H9 (cell line): Measurements from ENCODE around the gene CLEC11A. TPM values are rescaled to one million over a fixed set of nuclear protein-coding genes. Genes with fewer than 3 reads are reported as not detected.

ENCODE experiments used
- DNase-seq: peaks from one replicate; pipeline ENCODE4 v3.0.0-alpha.2; 2017
- H2AFZ ChIP-seq: one replicate; pipeline ENCODE4 v1.6.1; 2013; ENCODE audit warnings: mild to moderate bottlenecking, low read length, control low read depth, moderate library complexity
- H2AK5ac ChIP-seq: 2 replicates; pipeline ENCODE4 v1.6.1; 2013; ENCODE audit warnings: low read length, control low read depth, mixed read lengths; ENCODE audit not compliant: insufficient read length
- H2BK120ac ChIP-seq: one replicate; pipeline ENCODE4 v1.6.1; 2013; ENCODE audit warnings: low read depth, mild to moderate bottlenecking, low read length, control low read depth, inconsistent platforms; ENCODE audit not compliant: poor library complexity, severe bottlenecking
- H2BK12ac ChIP-seq: 2 replicates; pipeline ENCODE4 v1.6.1; 2013; ENCODE audit warnings: low read length, control low read depth, mixed read lengths, low read depth; ENCODE audit not compliant: insufficient read length
- H2BK15ac ChIP-seq: 2 replicates; pipeline ENCODE4 v1.6.1; 2013; ENCODE audit warnings: low read depth, low read length, control low read depth
- H2BK20ac ChIP-seq: one replicate; pipeline ENCODE4 v1.6.1; 2013; ENCODE audit warnings: low read depth, mild to moderate bottlenecking, low read length, control low read depth, inconsistent platforms; ENCODE audit not compliant: poor library complexity, severe bottlenecking
- H2BK5ac ChIP-seq: 2 replicates; pipeline ENCODE4 v1.6.1; 2013; ENCODE audit warnings: low read length, control low read depth, mixed read lengths; ENCODE audit not compliant: insufficient read length
- H3K14ac ChIP-seq: 2 replicates; pipeline ENCODE4 v1.6.1; 2013; ENCODE audit warnings: low read length, control low read depth; ENCODE audit not compliant: insufficient read depth
- H3K18ac ChIP-seq: 2 replicates; pipeline ENCODE4 v1.6.1; 2013; ENCODE audit warnings: low read depth, mild to moderate bottlenecking, mixed read lengths, low read length, control low read depth; ENCODE audit not compliant: insufficient read length
- H3K23ac ChIP-seq: 2 replicates; pipeline ENCODE4 v1.6.1; 2013; ENCODE audit warnings: low read length, control low read depth, mixed read lengths, low read depth; ENCODE audit not compliant: insufficient read length
- H3K23me2 ChIP-seq: 2 replicates; pipeline ENCODE4 v1.6.1; 2013; ENCODE audit warnings: low read depth, mild to moderate bottlenecking, mixed read lengths, low read length, control low read depth; ENCODE audit not compliant: insufficient read length, poor library complexity, severe bottlenecking
- H3K27ac ChIP-seq: 2 replicates; pipeline ENCODE4 v1.5.1; 2013; ENCODE audit warnings: low read length, control low read depth, mixed read lengths, low read depth; ENCODE audit not compliant: insufficient read length
- H3K27me3 ChIP-seq: 2 replicates; pipeline ENCODE4 v1.6.1; 2013; ENCODE audit warnings: low read length, control low read depth, inconsistent platforms; ENCODE audit not compliant: insufficient read depth
- H3K4ac ChIP-seq: 2 replicates; pipeline ENCODE4 v1.6.1; 2013; ENCODE audit warnings: low read depth, mild to moderate bottlenecking, control low read depth, inconsistent platforms, low read length, moderate library complexity
- H3K4me1 ChIP-seq: 2 replicates; pipeline ENCODE4 v1.6.1; 2013; ENCODE audit warnings: low read length, control low read depth, inconsistent platforms; ENCODE audit not compliant: insufficient read depth
- H3K4me2 ChIP-seq: 2 replicates; pipeline ENCODE4 v1.6.1; 2013; ENCODE audit warnings: low read length, control low read depth, mixed read lengths; ENCODE audit not compliant: insufficient read length, insufficient read depth
- H3K56ac ChIP-seq: 2 replicates; pipeline ENCODE4 v1.6.1; 2013; ENCODE audit warnings: low read depth, mild to moderate bottlenecking, mixed read lengths, low read length, control low read depth; ENCODE audit not compliant: insufficient read length
- H3K79me1 ChIP-seq: 2 replicates; pipeline ENCODE4 v1.6.1; 2013; ENCODE audit warnings: low read depth, mild to moderate bottlenecking, moderate library complexity, low read length, control low read depth, inconsistent platforms; ENCODE audit not compliant: insufficient read depth, poor library complexity, severe bottlenecking
- H3K79me2 ChIP-seq: 2 replicates; pipeline ENCODE4 v1.6.1; 2013; ENCODE audit warnings: low read length, control low read depth, inconsistent platforms; ENCODE audit not compliant: insufficient read depth
- H3K9ac ChIP-seq: 2 replicates; pipeline ENCODE4 v1.6.1; 2013; ENCODE audit warnings: low read length, control low read depth, mixed read lengths; ENCODE audit not compliant: insufficient read length; ENCODE audit errors: extremely low read depth
- H3K9me3 ChIP-seq: one replicate; pipeline ENCODE4 v1.6.1; 2013; ENCODE audit warnings: low read depth, low read length, inconsistent platforms; ENCODE audit not compliant: control insufficient read depth
- H3T11ph ChIP-seq: one replicate; pipeline ENCODE4 v1.6.1; 2013; ENCODE audit warnings: mild to moderate bottlenecking, low read length, control low read depth, inconsistent platforms
- H4K20me1 ChIP-seq: one replicate; pipeline ENCODE4 v1.6.1; 2013; ENCODE audit not compliant: control insufficient read depth, insufficient read length, insufficient read depth
- H4K5ac ChIP-seq: 2 replicates; pipeline ENCODE4 v1.6.1; 2013; ENCODE audit warnings: low read depth, mild to moderate bottlenecking, mixed read lengths, low read length, control low read depth; ENCODE audit not compliant: insufficient read length
- H4K8ac ChIP-seq: replicated peaks from 2 replicates; pipeline ENCODE4 v1.6.1; 2013; ENCODE audit warnings: low read length, control low read depth, mixed read lengths, low read depth; ENCODE audit not compliant: insufficient read length
- H4K91ac ChIP-seq: 2 replicates; pipeline ENCODE4 v1.6.1; 2013; ENCODE audit warnings: low read depth, mild to moderate bottlenecking, moderate library complexity, mixed read lengths, low read length, control low read depth; ENCODE audit not compliant: insufficient read length
- H3K27ac Mint-ChIP-seq, 3 experiments: 2 replicates in 2 of 3; 3 replicates in 1 of 3; pipeline ENCODE4 v1.8.0; 2020 to 2021; ENCODE audit warnings: mixed read lengths in 3 of 3, mild to moderate bottlenecking in 1 of 3, moderate library complexity in 1 of 3
- H3K27me3 Mint-ChIP-seq: 2 replicates; pipeline ENCODE4 v1.8.0; 2021; ENCODE audit warnings: low read depth, mild to moderate bottlenecking, moderate library complexity, mixed read lengths
- H3K36me3 Mint-ChIP-seq, 3 experiments: 2 replicates in 2 of 3; 3 replicates in 1 of 3; pipeline ENCODE4 v1.8.0; 2020 to 2021; ENCODE audit warnings: low read depth in 3 of 3, mixed read lengths in 3 of 3; ENCODE audit not compliant: insufficient read depth in 1 of 3
- H3K4me1 Mint-ChIP-seq, 2 experiments: 2 replicates each; pipeline ENCODE4 v1.8.0; 2020; ENCODE audit warnings: mixed read lengths in 2 of 2
- H3K4me3 Mint-ChIP-seq, 2 experiments: 2 replicates in 1 of 2; 3 replicates in 1 of 2; pipeline ENCODE4 v1.8.0; 2020 to 2021; ENCODE audit warnings: mild to moderate bottlenecking in 2 of 2, mixed read lengths in 2 of 2, moderate library complexity in 1 of 2
- H3K9me3 Mint-ChIP-seq, 2 experiments: 2 replicates in 1 of 2; 3 replicates in 1 of 2; pipeline ENCODE4 v1.8.0; 2020; ENCODE audit warnings: mild to moderate bottlenecking in 2 of 2, mixed read lengths in 2 of 2, moderate library complexity in 1 of 2
- WGBS: extraction: QIAGEN DNeasy Blood & Tissue Kit; methylation state at CpG from one replicate; pipeline ENCODE4 v1.1.7; 2013; ENCODE audit warnings: missing lambda C conversion rate, low lambda C conversion rate, mixed read lengths; ENCODE audit not compliant: insufficient read length; ENCODE audit errors: extremely low coverage; 5-methylcytosine and 5-hydroxymethylcytosine counted together
- total RNA-seq: library from RNA; stranded (reverse); gene quantifications from 2 replicates; pipeline ENCODE4 v1.2.1, GENCODE V29; 2021
- TF ChIP-seq, protein P1 (sequence below): fragments of 200-600 bp; sonication (generic); conservative IDR thresholded peaks from 3 replicates; pipeline ENCODE4 v1.8.0; 2021; ENCODE audit warnings: antibody characterized with exemption, mild to moderate bottlenecking

The CLEC11A gene
- total RNA-seq, 1 experiment from 2014 or later = 3.9 TPM

DNA sequence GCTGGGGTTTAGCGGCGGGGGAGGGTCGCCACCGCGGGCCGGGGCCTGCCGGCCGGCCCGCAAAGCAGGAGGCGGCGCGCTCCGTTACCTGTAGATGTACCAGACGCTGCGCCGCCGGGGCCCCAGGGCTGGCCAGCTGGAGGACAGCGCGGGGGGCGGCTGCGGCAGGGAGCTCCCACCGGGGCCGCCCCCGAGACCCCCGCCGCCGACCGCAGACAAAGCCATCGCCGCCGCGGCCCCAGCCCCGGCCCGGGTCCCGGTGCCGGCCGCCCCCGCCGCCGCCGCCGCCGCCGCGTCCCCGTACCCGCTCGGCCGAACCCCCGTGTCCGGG lies 28.4 kb upstream of the CLEC11A start:
- Histone ChIP-seq H4K91ac (no peak overlapping the region), H3K23ac (no peak overlapping the region), H4K8ac (no peak overlapping the region), H3K79me1 (no peaks in the 10 kb centered on the region), H4K20me1 (peaks cover 2% of the 10 kb centered on the region), H3K4me1 (peaks cover 3% of the 10 kb centered on the region; the same call in 1 of the 2 replicates), H3K56ac (no peak overlapping the region), H4K5ac (no peak overlapping the region), H3K14ac (no peak overlapping the region), H3K4ac (no peak overlapping the region), H3K27ac (no peak overlapping the region), H2BK12ac (no peak overlapping the region), H3K9me3 (no peaks in the 10 kb centered on the region), H3K18ac (no peak overlapping the region), H2AK5ac (no peak overlapping the region), H2BK5ac (no peak overlapping the region), H3T11ph (no peak overlapping the region), H2BK120ac (no peak overlapping the region), H3K23me2 (peaks cover 9% of the 10 kb centered on the region), H3K79me2 (no peaks in the 10 kb centered on the region), H3K27me3 (peaks cover 37% of the 10 kb centered on the region; the same call in 1 of the 2 replicates), H3K9ac (no peak overlapping the region), H2AFZ (no peak overlapping the region), H3K4me2 (peak overlapping the region; percentile 9), H2BK15ac (no peak overlapping the region), H2BK20ac (no peak overlapping the region)
- no peak overlapping the region; a peak in 1 of 5 replicates for H3K4me3 Mint-ChIP-seq
- H3K27me3 Mint-ChIP-seq = peaks cover 92% of the 10 kb centered on the region
- no peak overlapping the region for H3K27ac Mint-ChIP-seq
- peaks cover 3 to 29% of the 10 kb centered on the region in 2 experiments for H3K4me1 Mint-ChIP-seq
- no peaks in the 10 kb centered on the region for H3K9me3 Mint-ChIP-seq
- H3K36me3 Mint-ChIP-seq = no peaks in the 10 kb centered on the region
- no CpG with 5 or more reads among the region's 51 CpGs for WGBS
- no peak for DNase-seq
- TF ChIP-seq, protein P1, sequence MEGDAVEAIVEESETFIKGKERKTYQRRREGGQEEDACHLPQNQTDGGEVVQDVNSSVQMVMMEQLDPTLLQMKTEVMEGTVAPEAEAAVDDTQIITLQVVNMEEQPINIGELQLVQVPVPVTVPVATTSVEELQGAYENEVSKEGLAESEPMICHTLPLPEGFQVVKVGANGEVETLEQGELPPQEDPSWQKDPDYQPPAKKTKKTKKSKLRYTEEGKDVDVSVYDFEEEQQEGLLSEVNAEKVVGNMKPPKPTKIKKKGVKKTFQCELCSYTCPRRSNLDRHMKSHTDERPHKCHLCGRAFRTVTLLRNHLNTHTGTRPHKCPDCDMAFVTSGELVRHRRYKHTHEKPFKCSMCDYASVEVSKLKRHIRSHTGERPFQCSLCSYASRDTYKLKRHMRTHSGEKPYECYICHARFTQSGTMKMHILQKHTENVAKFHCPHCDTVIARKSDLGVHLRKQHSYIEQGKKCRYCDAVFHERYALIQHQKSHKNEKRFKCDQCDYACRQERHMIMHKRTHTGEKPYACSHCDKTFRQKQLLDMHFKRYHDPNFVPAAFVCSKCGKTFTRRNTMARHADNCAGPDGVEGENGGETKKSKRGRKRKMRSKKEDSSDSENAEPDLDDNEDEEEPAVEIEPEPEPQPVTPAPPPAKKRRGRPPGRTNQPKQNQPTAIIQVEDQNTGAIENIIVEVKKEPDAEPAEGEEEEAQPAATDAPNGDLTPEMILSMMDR = no peak
